ENCODE data around the gene SALL4.
"Not testable (repeated sequence)": the region's sequence is repeated elsewhere in the genome, so short reads cannot be mapped to it uniquely, and the experiment has no call there.

Gene SALL4

GRCh38 chr20:51802170-51802751, at the start of gene SALL4:
SALL4 (minus strand) TSS chr20:51802521; CDS start chr20:51802408, 113 bp downstream.
- in situ Hi-C loops (cut with MboI; ENCODE audit: low pct_unique_long_range_greater_than_20kb, low sequenced_read_pairs) = no loop called here
- DNase-seq = no peak

- in situ Hi-C loops (cut with MboI; ENCODE audit: low pct_unique_long_range_greater_than_20kb, low sequenced_read_pairs) = no loop called here
- DNase-seq = no peak
Measured at GRCh38 chr20:51848346-51848745, 46.0 kb upstream of the SALL4 start.

GRCh38 chr20:51840865-51841264, 38.5 kb upstream of the SALL4 start:
- in situ Hi-C loops (cut with MboI; ENCODE audit: low pct_unique_long_range_greater_than_20kb, low sequenced_read_pairs) = no loop called here
- no peak for DNase-seq

GRCh38 chr20:51837876-51838420, 35.6 kb upstream of the SALL4 start:
- in situ Hi-C loops (cut with MboI; ENCODE audit: low pct_unique_long_range_greater_than_20kb, low sequenced_read_pairs) = no loop called here
- DNase-seq = no peak

GRCh38 chr20:51837436-51837835, 35.1 kb upstream of the SALL4 start:
- in situ Hi-C loops (cut with MboI; ENCODE audit: low pct_unique_long_range_greater_than_20kb, low sequenced_read_pairs) = no loop called here

GRCh38 chr20:51833326-51833725, 31.0 kb upstream of the SALL4 start:
- in situ Hi-C loops (cut with MboI; ENCODE audit: low pct_unique_long_range_greater_than_20kb, low sequenced_read_pairs) = no loop called here
- DNase-seq = no peak

More at GRCh38 chr20:51837436-51837835, 35.1 kb upstream of the SALL4 start:
- DNase-seq = no peak

- DNase-seq = no peak
- in situ Hi-C loops (cut with MboI; ENCODE audit: low pct_unique_long_range_greater_than_20kb, low sequenced_read_pairs) = no loop called here
Measured at GRCh38 chr20:51832276-51832675, 30.0 kb upstream of the SALL4 start.

- in situ Hi-C loops (cut with MboI; ENCODE audit: low pct_unique_long_range_greater_than_20kb, low sequenced_read_pairs) = no loop called here
Measured at GRCh38 chr20:51831866-51832265, 29.5 kb upstream of the SALL4 start.

GRCh38 chr20:51830538-51830937, 28.2 kb upstream of the SALL4 start:
- no peak for DNase-seq
- in situ Hi-C loops (cut with MboI; ENCODE audit: low pct_unique_long_range_greater_than_20kb, low sequenced_read_pairs) = no loop called here

More at GRCh38 chr20:51831866-51832265, 29.5 kb upstream of the SALL4 start:
- no peak for DNase-seq

GRCh38 chr20:51828762-51829161, 26.4 kb upstream of the SALL4 start:
- peak; percentile 4 for DNase-seq
- in situ Hi-C loops (cut with MboI; ENCODE audit: low pct_unique_long_range_greater_than_20kb, low sequenced_read_pairs) = no loop called here

GRCh38 chr20:51826372-51826771, 24.1 kb upstream of the SALL4 start:
- no peak for DNase-seq
- in situ Hi-C loops (cut with MboI; ENCODE audit: low pct_unique_long_range_greater_than_20kb, low sequenced_read_pairs) = no loop called here

- DNase-seq = no peak
- in situ Hi-C loops (cut with MboI; ENCODE audit: low pct_unique_long_range_greater_than_20kb, low sequenced_read_pairs) = no loop called here
Measured at GRCh38 chr20:51818479-51819008, 16.2 kb upstream of the SALL4 start.

- DNase-seq; in situ Hi-C loops (cut with MboI; ENCODE audit: low pct_unique_long_range_greater_than_20kb, low sequenced_read_pairs): not testable (repeated sequence)
Measured at GRCh38 chr20:51816856-51817255, 14.5 kb upstream of the SALL4 start.

- in situ Hi-C loops (cut with MboI; ENCODE audit: low pct_unique_long_range_greater_than_20kb, low sequenced_read_pairs) = no loop called here
- DNase-seq = no peak
Measured at GRCh38 chr20:51815383-51816076, 13.2 kb upstream of the SALL4 start.

- in situ Hi-C loops (cut with MboI; ENCODE audit: low pct_unique_long_range_greater_than_20kb, low sequenced_read_pairs) = no loop called here
- no peak for DNase-seq
Measured at GRCh38 chr20:51812861-51813260, 10.5 kb upstream of the SALL4 start.

GRCh38 chr20:51811514-51812128, 9.3 kb upstream of the SALL4 start:
- no peak for DNase-seq
- in situ Hi-C loops (cut with MboI; ENCODE audit: low pct_unique_long_range_greater_than_20kb, low sequenced_read_pairs) = no loop called here

GRCh38 chr20:51811042-51811355, 8.7 kb upstream of the SALL4 start:
- DNase-seq = no peak
- in situ Hi-C loops (cut with MboI; ENCODE audit: low pct_unique_long_range_greater_than_20kb, low sequenced_read_pairs) = no loop called here

GRCh38 chr20:51810155-51811041, 8.1 kb upstream of the SALL4 start:
- DNase-seq = no peak

GRCh38 chr20:51807720-51808250, 5.5 kb upstream of the SALL4 start:
- in situ Hi-C loops (cut with MboI; ENCODE audit: low pct_unique_long_range_greater_than_20kb, low sequenced_read_pairs) = no loop called here

More at GRCh38 chr20:51810155-51811041, 8.1 kb upstream of the SALL4 start:
- in situ Hi-C loops (cut with MboI; ENCODE audit: low pct_unique_long_range_greater_than_20kb, low sequenced_read_pairs) = no loop called here

More at GRCh38 chr20:51807720-51808250, 5.5 kb upstream of the SALL4 start:
- no peak for DNase-seq
